ENCODE measurements around the gene C17orf113.
"Not testable (repeated sequence)": the region's sequence is repeated elsewhere in the genome, so short reads cannot be mapped to it uniquely, and the experiment has no call there.

C17orf113 gene

DNA sequence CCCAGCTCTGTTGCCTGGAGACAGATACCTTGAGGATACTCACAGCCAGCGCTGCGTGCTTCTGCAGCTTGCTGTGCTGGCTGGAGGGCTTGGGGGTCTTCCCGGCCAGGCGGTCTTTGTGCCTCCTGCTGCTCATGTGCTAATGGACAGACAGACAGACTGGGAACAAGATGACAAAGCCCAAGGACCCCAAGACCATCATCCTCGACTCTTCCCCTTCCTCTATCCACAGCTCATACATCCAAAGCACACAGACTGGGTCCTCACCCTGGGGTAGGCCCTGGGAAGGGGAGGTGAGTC is 22.9 kb downstream of the C17orf113 start:
- Histone ChIP-seq H3K9me3 (ENCODE audit: insufficient read depth, low read length) (no peaks in the 10 kb centered on the region), H3K4me1 (ENCODE audit: insufficient read depth, insufficient read length) (peaks cover 25% of the 10 kb centered on the region), H3K36me3 (ENCODE audit: insufficient read depth, insufficient read length, low read length) (peaks cover 33% of the 10 kb centered on the region), H3K4me3 (ENCODE audit: insufficient read length, low read depth) (peak overlapping the region; percentile 27), H3K9ac (ENCODE audit: insufficient read length, low read depth) (peak overlapping the region; percentile 54), H3K27me3 (ENCODE audit: insufficient read depth, insufficient read length) (no peaks in the 10 kb centered on the region)
- no peak for TF ChIP-seq YY1 (IDR thresholded peaks at IDR 0.05; ENCODE audit: insufficient read depth, insufficient read length)
- TF ChIP-seq SUZ12 (IDR thresholded peaks at IDR 0.05; ENCODE audit: extremely low read depth, insufficient read depth, insufficient read length): no peak
- no peak for TF ChIP-seq ZNF274 (IDR thresholded peaks at IDR 0.05; ENCODE audit: low read depth, low read length)
- DNase-seq (ENCODE audit: low read depth, low spot score): no peak

DNA sequence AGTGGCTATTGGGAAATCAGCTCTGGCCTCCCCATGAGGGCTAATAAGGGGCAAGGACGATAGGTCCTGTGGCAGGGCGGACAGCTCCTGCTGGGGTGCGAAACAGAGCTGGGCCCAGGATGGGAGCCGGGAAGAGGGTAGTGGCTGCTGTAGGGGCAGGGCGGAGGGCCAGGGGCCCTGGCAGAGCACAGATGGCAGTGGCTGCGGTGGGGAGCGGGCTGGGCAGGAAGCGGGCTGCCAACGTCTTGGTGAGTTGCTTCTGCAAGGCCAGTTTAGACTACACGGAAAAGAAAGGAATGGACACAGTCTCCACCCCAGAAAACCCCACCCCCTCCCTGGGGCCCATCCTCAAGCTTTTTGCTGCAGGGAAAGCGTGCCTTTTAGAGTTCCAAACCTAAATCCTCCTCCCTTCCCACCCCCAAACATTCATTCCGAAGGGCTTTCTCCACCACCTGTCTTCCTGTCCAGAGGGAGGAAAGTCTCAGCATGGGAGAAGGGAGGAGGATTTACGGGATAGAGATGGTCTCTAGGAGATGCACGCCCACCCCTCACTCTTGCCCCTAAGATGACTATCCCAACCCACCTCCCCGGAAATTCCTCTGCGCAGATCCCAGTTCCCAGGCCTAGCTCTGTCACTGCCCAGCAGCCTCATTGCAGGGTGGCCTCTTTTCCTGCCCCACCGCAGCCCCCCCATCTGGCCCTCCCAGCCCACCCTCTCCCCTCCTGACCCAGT is 23.4 kb downstream of the C17orf113 start:
- H3K4me1 ChIP-seq (ENCODE audit: insufficient read depth, insufficient read length): peaks cover 25% of the 10 kb centered on the region
- peak overlapping the region; percentile 42 for H3K9ac ChIP-seq (ENCODE audit: insufficient read length, low read depth)
- no peaks in the 10 kb centered on the region for H3K27me3 ChIP-seq (ENCODE audit: insufficient read depth, insufficient read length)
- H3K4me3 ChIP-seq (ENCODE audit: insufficient read length, low read depth): no peak overlapping the region
- no peak for TF ChIP-seq YY1 (IDR thresholded peaks at IDR 0.05; ENCODE audit: insufficient read depth, insufficient read length)
- TF ChIP-seq SUZ12 (IDR thresholded peaks at IDR 0.05; ENCODE audit: extremely low read depth, insufficient read depth, insufficient read length): no peak
- no peak for TF ChIP-seq ZNF274 (IDR thresholded peaks at IDR 0.05; ENCODE audit: low read depth, low read length)
- H3K36me3 ChIP-seq (ENCODE audit: insufficient read depth, insufficient read length, low read length): peaks cover 38% of the 10 kb centered on the region
- H3K9me3 ChIP-seq (ENCODE audit: insufficient read depth, low read length): no peaks in the 10 kb centered on the region
- no peak for DNase-seq (ENCODE audit: low read depth, low spot score)

DNA sequence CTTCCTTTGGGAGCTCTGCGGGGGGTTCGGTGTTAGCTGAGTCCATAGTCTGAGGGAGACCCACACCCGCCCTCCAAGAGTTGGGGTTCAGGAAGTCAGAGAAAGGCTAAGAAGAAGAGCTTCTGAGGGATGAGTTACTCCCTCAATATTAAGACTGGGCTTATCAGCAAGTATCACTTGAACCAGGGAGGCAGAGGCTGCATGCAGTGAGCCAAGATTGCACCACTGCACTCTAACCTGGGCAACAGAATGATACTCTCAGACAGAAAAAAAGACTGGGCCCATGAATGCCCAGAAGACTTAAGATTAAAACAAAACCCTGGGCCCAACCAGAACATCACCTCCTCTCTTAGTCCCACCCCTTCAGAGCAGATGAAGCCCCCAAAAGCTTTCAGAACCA is 24.5 kb downstream of the C17orf113 start:
- TF ChIP-seq SUZ12 (IDR thresholded peaks at IDR 0.05; ENCODE audit: extremely low read depth, insufficient read depth, insufficient read length) (no peak), ZNF274 (IDR thresholded peaks at IDR 0.05; ENCODE audit: low read depth, low read length) (no peak), YY1 (IDR thresholded peaks at IDR 0.05; ENCODE audit: insufficient read depth, insufficient read length) (no peak)
- no peak overlapping the region for H3K4me3 ChIP-seq (ENCODE audit: insufficient read length, low read depth)
- no peak for DNase-seq (ENCODE audit: low read depth, low spot score)
- H3K9me3 ChIP-seq (ENCODE audit: insufficient read depth, low read length): no peaks in the 10 kb centered on the region
- peaks cover 25% of the 10 kb centered on the region for H3K4me1 ChIP-seq (ENCODE audit: insufficient read depth, insufficient read length)
- peaks cover 47% of the 10 kb centered on the region for H3K36me3 ChIP-seq (ENCODE audit: insufficient read depth, insufficient read length, low read length)
- no peak overlapping the region for H3K9ac ChIP-seq (ENCODE audit: insufficient read length, low read depth)
- H3K27me3 ChIP-seq (ENCODE audit: insufficient read depth, insufficient read length): no peaks in the 10 kb centered on the region

DNA sequence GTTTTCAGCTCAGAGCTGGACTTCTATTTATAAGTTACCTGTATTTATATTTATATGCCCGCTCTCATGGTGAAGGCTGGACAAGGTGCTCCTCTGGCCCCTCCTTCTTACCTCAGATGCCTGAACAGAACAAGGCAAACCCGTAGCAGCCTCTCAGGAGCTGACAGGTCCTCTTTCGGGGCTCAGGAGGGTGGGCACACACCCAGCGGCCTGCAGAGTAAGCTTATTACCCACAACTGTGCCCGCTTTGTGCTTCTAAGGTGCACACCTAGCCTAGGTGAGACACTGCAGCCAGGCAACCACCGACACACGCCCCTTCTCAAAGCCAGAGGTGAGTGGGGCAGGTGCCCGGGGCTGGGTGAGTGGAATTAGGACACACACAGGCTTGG is 25.2 kb downstream of the C17orf113 start:
- peaks cover 25% of the 10 kb centered on the region for H3K4me1 ChIP-seq (ENCODE audit: insufficient read depth, insufficient read length)
- peaks cover 47% of the 10 kb centered on the region for H3K36me3 ChIP-seq (ENCODE audit: insufficient read depth, insufficient read length, low read length)
- no peaks in the 10 kb centered on the region for H3K9me3 ChIP-seq (ENCODE audit: insufficient read depth, low read length)
- no peaks in the 10 kb centered on the region for H3K27me3 ChIP-seq (ENCODE audit: insufficient read depth, insufficient read length)
- H3K4me3 ChIP-seq (ENCODE audit: insufficient read length, low read depth): no peak overlapping the region
- H3K9ac ChIP-seq (ENCODE audit: insufficient read length, low read depth): peak overlapping the region; percentile 57
- TF ChIP-seq YY1 (IDR thresholded peaks at IDR 0.05; ENCODE audit: insufficient read depth, insufficient read length): no peak
- no peak for TF ChIP-seq SUZ12 (IDR thresholded peaks at IDR 0.05; ENCODE audit: extremely low read depth, insufficient read depth, insufficient read length)
- no peak for TF ChIP-seq ZNF274 (IDR thresholded peaks at IDR 0.05; ENCODE audit: low read depth, low read length)
- no peak for DNase-seq (ENCODE audit: low read depth, low spot score)

DNA sequence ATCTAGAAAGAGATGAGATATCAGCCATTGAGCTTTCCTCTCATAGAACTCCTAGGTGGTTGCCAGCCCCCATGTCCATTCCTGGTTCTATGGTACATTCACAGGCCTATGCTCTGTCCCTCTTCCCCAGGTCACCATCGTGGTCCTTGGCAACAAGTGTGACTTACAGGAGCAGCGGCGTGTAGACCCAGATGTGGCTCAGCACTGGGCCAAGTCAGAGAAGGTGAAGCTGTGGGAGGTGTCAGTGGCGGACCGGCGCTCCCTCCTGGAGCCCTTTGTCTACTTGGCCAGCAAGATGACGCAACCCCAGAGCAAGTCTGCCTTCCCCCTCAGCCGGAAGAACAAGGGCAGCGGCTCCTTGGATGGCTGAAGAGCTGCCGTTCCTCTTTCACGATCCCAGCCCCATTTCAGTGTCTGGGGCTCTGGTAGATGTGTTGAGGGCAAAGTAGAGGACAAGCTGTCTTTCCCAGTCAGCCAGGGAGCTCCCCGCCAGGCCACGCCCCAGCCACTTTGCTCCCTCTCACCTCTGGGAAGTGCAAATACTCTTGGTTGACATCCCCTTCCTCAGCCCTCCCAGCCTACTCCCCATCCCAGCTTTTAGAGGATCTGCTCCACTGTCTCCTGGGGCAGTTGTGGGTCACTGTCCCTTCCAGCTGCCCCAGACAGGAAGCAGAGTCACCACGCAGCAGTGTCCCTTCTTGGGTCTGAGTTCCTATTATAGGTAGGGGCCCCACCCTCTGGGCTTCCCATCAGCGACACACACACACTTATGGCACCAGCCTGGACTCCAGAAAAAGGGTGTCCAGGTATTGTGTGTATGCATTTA is 26.7 kb downstream of the C17orf113 start:
- Histone ChIP-seq H3K27me3 (ENCODE audit: insufficient read depth, insufficient read length) (no peaks in the 10 kb centered on the region), H3K4me3 (ENCODE audit: insufficient read length, low read depth) (no peak overlapping the region), H3K4me1 (ENCODE audit: insufficient read depth, insufficient read length) (peaks cover 23% of the 10 kb centered on the region), H3K36me3 (ENCODE audit: insufficient read depth, insufficient read length, low read length) (peaks cover 47% of the 10 kb centered on the region), H3K9ac (ENCODE audit: insufficient read length, low read depth) (no peak overlapping the region), H3K9me3 (ENCODE audit: insufficient read depth, low read length) (no peaks in the 10 kb centered on the region)
- DNase-seq (ENCODE audit: low read depth, low spot score): no peak
- no peak for TF ChIP-seq SUZ12 (IDR thresholded peaks at IDR 0.05; ENCODE audit: extremely low read depth, insufficient read depth, insufficient read length)
- TF ChIP-seq YY1 (IDR thresholded peaks at IDR 0.05; ENCODE audit: insufficient read depth, insufficient read length): no peak
- no peak for TF ChIP-seq ZNF274 (IDR thresholded peaks at IDR 0.05; ENCODE audit: low read depth, low read length)

DNA sequence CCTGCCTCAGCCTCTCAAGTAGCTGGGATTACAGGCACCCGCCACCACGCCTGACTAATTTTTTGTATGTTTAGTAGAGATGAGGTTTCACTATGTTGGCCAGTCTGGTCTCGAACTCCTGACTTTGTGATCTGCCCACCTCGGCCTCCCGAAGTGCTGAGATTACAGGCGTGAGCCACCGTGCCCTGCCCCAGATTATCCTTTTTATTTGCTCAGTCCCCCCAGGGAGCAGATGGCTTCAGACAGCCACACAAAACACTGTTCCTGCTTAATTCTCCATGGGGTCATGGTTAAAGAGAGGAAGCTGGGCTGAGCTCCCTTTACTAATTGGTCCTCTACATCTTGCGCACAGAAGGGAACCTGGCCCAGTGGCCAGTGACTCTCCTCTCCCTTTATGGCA is 29.6 kb downstream of the C17orf113 start:
- not testable (repeated sequence) for H3K9ac ChIP-seq (ENCODE audit: insufficient read length, low read depth); H3K9me3 ChIP-seq (ENCODE audit: insufficient read depth, low read length); DNase-seq (ENCODE audit: low read depth, low spot score); H3K27me3 ChIP-seq (ENCODE audit: insufficient read depth, insufficient read length)
- peaks cover 11% of the 10 kb centered on the region for H3K4me1 ChIP-seq (ENCODE audit: insufficient read depth, insufficient read length)
- peak overlapping the region; percentile 86 for H3K4me3 ChIP-seq (ENCODE audit: insufficient read length, low read depth)
- peaks cover 42% of the 10 kb centered on the region for H3K36me3 ChIP-seq (ENCODE audit: insufficient read depth, insufficient read length, low read length)

DNA sequence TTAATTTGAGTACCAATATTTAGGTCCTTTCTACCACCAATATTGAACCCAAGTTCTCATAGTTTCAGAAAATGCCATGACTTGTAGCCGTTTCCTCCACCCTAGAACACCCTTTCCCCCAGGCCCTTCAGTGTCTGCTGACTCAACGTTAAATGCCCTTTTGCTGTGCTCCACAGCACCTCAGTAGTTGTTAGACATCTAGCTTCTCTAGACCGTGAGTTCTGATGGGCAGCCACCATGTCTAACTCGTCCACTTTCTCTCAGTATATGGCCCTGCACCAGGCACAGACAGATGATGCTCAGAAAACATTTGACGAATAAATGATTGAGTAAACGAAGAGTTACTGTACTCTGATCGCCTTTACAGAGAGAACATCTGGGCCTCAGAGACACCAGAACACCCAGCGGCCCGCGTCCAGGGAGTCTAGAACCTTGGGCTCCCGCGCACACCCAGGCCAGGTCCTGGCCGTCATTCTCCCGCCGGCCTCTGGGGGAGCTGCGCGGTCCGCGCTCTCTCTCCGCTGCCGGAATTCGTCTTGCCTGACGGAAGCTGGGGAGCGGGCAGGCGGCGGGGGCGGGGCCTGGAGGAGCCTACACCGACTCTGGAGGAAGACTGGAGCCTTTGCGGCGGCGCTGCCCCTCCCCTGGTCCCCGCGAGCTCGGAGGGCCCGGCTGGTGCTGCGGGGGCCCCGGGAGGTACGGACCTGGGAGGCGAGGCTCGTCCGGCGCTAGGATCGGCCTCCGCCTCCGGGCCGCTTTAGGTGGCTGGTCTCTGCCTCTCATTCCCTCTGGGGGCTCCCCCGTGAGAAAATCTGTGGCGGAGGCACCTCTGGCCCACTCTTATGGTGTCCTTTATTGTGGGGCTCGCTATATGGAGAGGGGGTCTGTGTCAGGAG is 30.6 kb downstream of the C17orf113 start, which contains the start of gene NKIRAS2:
TSS of gene NKIRAS2 (plus strand) at position 582 of the 896 bp plus-strand sequence. CDS start 1,488 bp downstream, outside the sequence.
- Histone ChIP-seq H3K27me3 (ENCODE audit: insufficient read depth, insufficient read length) (no peaks in the 10 kb centered on the region), H3K4me3 (ENCODE audit: insufficient read length, low read depth) (peak within 1 kb of the TSS; percentile 86), H3K9me3 (ENCODE audit: insufficient read depth, low read length) (no peaks in the 10 kb centered on the region), H3K4me1 (ENCODE audit: insufficient read depth, insufficient read length) (peaks cover 8% of the 10 kb centered on the region), H3K9ac (ENCODE audit: insufficient read length, low read depth) (peak within 1 kb of the TSS; percentile 97), H3K36me3 (ENCODE audit: insufficient read depth, insufficient read length, low read length) (peaks cover 41% of the 10 kb centered on the region)
- TF ChIP-seq ZNF274 (IDR thresholded peaks at IDR 0.05; ENCODE audit: low read depth, low read length) (no peak), YY1 (IDR thresholded peaks at IDR 0.05; ENCODE audit: insufficient read depth, insufficient read length) (no peak), SUZ12 (IDR thresholded peaks at IDR 0.05; ENCODE audit: extremely low read depth, insufficient read depth, insufficient read length) (no peak)
- peak; percentile 79 for DNase-seq (ENCODE audit: low read depth, low spot score)
